Measurements from ENCODE around the gene SCNN1B.

The SCNN1B gene

GRCh38 chr16:23345237-23345636 lies 43.1 kb downstream of the SCNN1B start:
- in situ Hi-C loops (cut with MboI; ENCODE audit: low sequenced_read_pairs, unreplicated experiment): no loop called here
- no peak for DNase-seq (ENCODE audit: low spot score)
- TF ChIP-seq CTCF (IDR thresholded peaks at IDR 0.05; ENCODE audit: borderline replicate concordance, control extremely low read depth, extremely low read depth, insufficient read depth, missing control alignments): no peak

DNA sequence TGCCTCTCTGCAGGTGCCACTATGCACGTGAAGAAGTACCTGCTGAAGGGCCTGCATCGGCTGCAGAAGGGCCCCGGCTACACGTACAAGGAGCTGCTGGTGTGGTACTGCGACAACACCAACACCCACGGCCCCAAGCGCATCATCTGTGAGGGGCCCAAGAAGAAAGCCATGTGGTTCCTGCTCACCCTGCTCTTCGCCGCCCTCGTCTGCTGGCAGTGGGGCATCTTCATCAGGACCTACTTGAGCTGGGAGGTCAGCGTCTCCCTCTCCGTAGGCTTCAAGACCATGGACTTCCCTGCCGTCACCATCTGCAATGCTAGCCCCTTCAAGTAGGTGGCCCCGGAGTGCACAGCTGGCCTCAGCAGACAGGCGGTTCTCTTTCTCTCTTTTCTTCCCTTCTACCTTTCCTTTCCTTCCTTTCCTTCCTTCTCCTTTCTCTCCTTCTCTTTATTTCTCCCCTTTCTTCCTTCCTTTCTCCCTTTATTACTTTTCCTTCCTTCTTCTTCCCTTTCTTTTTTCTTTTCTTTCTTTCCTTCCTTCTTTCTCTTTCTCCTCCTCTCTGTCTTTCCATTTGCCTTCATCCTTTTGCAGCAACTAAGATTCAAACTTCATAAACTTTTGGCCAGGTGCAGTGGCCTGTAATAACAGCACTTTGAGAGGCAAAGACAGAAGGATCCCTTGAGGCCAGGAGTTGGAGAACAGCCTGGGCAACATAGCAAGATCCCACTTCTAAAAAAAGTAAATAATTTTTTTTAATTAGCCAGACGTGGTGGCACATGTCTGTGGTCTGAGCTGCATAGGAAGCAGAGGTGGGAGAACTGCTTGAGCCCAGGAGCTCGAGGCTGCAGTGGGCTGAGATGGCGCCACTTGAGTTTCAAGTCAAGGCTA lies 46.7 kb downstream of the SCNN1B start:
- DNase-seq (ENCODE audit: low spot score): no peak
- no peak for TF ChIP-seq CTCF (IDR thresholded peaks at IDR 0.05; ENCODE audit: borderline replicate concordance, control extremely low read depth, extremely low read depth, insufficient read depth, missing control alignments)
- in situ Hi-C loops (cut with MboI; ENCODE audit: low sequenced_read_pairs, unreplicated experiment): no loop called here

GRCh38 chr16:23351360-23351759 lies 49.3 kb downstream of the SCNN1B start:
- no peak for DNase-seq (ENCODE audit: low spot score)
- TF ChIP-seq CTCF (IDR thresholded peaks at IDR 0.05; ENCODE audit: borderline replicate concordance, control extremely low read depth, extremely low read depth, insufficient read depth, missing control alignments): no peak
- in situ Hi-C loops (cut with MboI; ENCODE audit: low sequenced_read_pairs, unreplicated experiment): no loop called here

DNA sequence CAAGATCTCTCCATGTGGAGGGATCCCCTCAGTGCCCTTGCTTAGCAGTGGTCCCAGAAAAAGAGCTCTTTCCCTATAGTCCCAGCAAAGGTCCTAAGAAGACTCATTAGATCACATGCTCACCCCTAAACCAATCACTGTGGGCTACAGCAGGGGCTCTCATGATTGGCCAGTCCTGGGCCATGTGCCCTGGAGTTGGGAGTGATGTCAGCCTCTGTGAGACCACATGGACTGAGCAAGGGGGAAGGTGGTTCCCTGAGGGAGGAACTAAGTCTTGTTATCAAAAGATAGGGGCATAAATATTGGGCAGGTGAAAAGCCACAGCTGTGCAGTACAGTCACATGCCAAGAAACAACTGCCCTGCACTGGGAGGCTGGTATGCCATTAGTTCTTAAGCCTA lies 51.3 kb downstream of the SCNN1B start:
- TF ChIP-seq CTCF (IDR thresholded peaks at IDR 0.05; ENCODE audit: borderline replicate concordance, control extremely low read depth, extremely low read depth, insufficient read depth, missing control alignments): no peak
- no peak for DNase-seq (ENCODE audit: low spot score)
- in situ Hi-C loops (cut with MboI; ENCODE audit: low sequenced_read_pairs, unreplicated experiment): no loop called here

DNA sequence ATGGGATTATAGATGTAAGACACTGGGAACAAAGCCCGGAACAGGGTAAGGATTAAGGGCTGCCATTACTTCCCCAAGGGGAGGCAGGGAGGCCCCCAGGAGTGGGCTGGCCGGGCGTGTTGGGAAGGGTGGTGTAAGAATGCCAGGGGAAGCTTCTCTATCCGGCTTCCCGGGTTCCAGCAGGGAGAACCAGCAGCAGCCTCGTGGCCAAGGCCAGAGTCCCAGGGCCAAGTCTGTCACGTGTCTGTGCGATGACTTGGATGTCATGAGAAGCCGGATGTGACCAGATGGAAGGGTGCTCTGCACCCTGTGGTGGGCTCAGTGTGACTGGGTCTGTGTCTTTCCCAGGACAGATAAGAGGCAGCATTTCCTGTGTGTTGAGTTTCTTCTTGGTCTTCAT lies 52.1 kb downstream of the SCNN1B start:
- no peak for TF ChIP-seq CTCF (IDR thresholded peaks at IDR 0.05; ENCODE audit: borderline replicate concordance, control extremely low read depth, extremely low read depth, insufficient read depth, missing control alignments)
- no peak for DNase-seq (ENCODE audit: low spot score)
- in situ Hi-C loops (cut with MboI; ENCODE audit: low sequenced_read_pairs, unreplicated experiment): no loop called here

GRCh38 chr16:23355106-23355670 lies 53.1 kb downstream of the SCNN1B start:
- no peak for TF ChIP-seq CTCF (IDR thresholded peaks at IDR 0.05; ENCODE audit: borderline replicate concordance, control extremely low read depth, extremely low read depth, insufficient read depth, missing control alignments)
- DNase-seq (ENCODE audit: low spot score): no peak
- in situ Hi-C loops (cut with MboI; ENCODE audit: low sequenced_read_pairs, unreplicated experiment): no loop called here
